Measurements from ENCODE around the gene ACP4.

Gene ACP4

DNA sequence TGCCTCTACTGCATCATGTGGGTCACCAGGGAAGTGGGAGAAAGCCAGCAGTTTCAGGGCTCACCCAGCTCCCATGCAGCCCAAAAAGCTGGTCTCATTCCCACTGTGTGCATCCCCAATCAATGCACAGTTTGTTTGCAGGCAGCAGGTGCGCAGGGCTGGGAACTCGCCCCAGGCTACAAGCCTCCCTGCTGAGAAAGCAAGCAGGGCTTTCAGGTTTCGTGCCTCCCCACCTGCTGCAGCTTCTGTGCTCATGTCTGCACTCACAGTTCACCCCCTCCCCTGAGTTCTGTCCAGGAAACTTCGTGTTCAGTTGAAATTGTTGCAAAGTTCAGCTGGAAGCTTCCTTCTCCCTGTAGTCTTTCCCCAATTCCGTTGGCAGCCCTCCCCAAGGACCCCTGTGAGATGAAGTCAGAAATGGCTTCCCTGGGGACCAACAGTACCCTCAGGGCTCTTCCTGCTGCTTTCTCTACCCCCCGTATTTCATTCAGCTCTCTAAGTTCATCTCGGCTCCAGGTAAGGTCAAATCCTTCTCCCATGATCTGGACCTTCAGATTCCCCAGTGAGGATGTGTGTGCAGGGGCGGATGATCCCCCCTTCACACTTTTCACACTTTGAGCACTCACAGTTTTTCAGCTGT, 54.2 kb downstream of the ACP4 start:
- DNase-seq (ENCODE audit: low spot score): no peak
